ENCODE data around the gene RGS21. TPM values are rescaled to one million over a fixed set of nuclear protein-coding genes. Genes with fewer than 3 reads are reported as not detected.

The RGS21 gene
- total RNA-seq, 6 donors from 2014 or later: not detected

- ATAC-seq (ENCODE audit: low FRiP score in 2 of 2) (peak in 1 of 2 donors; percentile 46), DNase-seq (no peak)
- 37 to 57% methylated on average over 1 of the region's 1 CpG for WGBS, 2 donors
These were observed 85.0 kb downstream of the RGS21 start for GRCh38 chr1:192401825-192402224.

GRCh38 chr1:192402571-192402970 lies 85.8 kb downstream of the RGS21 start:
- no peak overlapping the region for H3K4me3 ChIP-seq
- no peaks in the 10 kb centered on the region for H3K4me1 ChIP-seq
- H3K36me3 ChIP-seq: no peaks in the 10 kb centered on the region
- TF ChIP-seq POLR2A (IDR thresholded peaks at IDR 0.05) (no peak), EP300 (IDR thresholded peaks at IDR 0.05) (no peak), CTCF (IDR thresholded peaks at IDR 0.05) (no peak), POLR2AphosphoS5 (IDR thresholded peaks at IDR 0.05) (no peak)
- no peaks in the 10 kb centered on the region for H3K9me3 ChIP-seq
- no peaks in the 10 kb centered on the region for H3K27me3 ChIP-seq
- no peak for ATAC-seq (ENCODE audit: low FRiP score in 2 of 2)
- no peak overlapping the region for H3K27ac ChIP-seq
- DNase-seq: no peak

More at GRCh38 chr1:192401825-192402224, 85.0 kb downstream of the RGS21 start:
- no peaks in the 10 kb centered on the region for H3K4me1 ChIP-seq
- H3K9me3 ChIP-seq: no peaks in the 10 kb centered on the region
- H3K36me3 ChIP-seq: no peaks in the 10 kb centered on the region
- H3K27ac ChIP-seq: no peak overlapping the region
- no peaks in the 10 kb centered on the region for H3K27me3 ChIP-seq
- TF ChIP-seq EP300 (IDR thresholded peaks at IDR 0.05) (no peak), POLR2A (IDR thresholded peaks at IDR 0.05) (no peak), POLR2AphosphoS5 (IDR thresholded peaks at IDR 0.05) (no peak), CTCF (IDR thresholded peaks at IDR 0.05) (no peak)
- no peak overlapping the region for H3K4me3 ChIP-seq

DNA sequence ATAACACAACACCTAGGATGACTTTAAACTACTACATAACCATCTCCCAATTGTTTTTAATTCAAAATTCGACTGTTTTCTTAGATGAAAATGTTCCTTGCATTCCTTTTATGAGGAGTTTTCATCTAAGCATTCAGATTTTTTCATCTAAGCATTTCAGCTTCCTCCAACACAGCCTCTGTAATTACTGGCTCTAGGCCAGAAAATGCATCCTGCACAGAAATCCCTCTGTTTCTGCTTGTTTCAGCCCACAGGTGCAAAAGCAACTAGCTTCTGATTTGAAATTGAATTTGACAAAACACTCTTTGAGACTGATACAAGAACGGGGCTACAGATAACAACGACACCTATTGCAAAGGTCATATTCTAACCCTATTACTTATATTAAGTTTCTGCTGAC lies 90.4 kb downstream of the RGS21 start:
- WGBS, 2 donors: 55 to 57% methylated on average over 3 of the region's 3 CpGs
- no peaks in the 10 kb centered on the region for H3K4me1 ChIP-seq
- no peak for ATAC-seq (ENCODE audit: low FRiP score in 2 of 2)

More for the DNA sequence above, 90.4 kb downstream of the RGS21 start:
- Histone ChIP-seq H3K4me3 (no peak overlapping the region), H3K9me3 (no peaks in the 10 kb centered on the region), H3K27me3 (no peaks in the 10 kb centered on the region), H3K27ac (no peak overlapping the region), H3K36me3 (no peaks in the 10 kb centered on the region)
- no peak for DNase-seq
- TF ChIP-seq CTCF (IDR thresholded peaks at IDR 0.05): no peak

Other genes starting within 250 kb of the RGS21 start
- 10 to 100 TPM in 1 of 6 donors, 1 to 10 TPM in 5; 3.1 to 13.8 (median 9.1) TPM for gene RGS18, start 158.5 kb upstream of the RGS21 start, total RNA-seq